Measurements from ENCODE around the gene PMPCA.
"Not testable (repeated sequence)": the region's sequence is repeated elsewhere in the genome, so short reads cannot be mapped to it uniquely, and the experiment has no call there.

Gene PMPCA

GRCh38 chr9:136421791-136422190 is 11.3 kb downstream of the PMPCA start:
- TF ChIP-seq CTCF (IDR thresholded peaks at IDR 0.05; ENCODE audit: insufficient read depth, low read length, missing control alignments): no peak
- DNase-seq (ENCODE audit: low read depth, low spot score): no peak
- ChIA-PET POLR2A (no interaction called here), CTCF (no interaction called here)
- H3K4me3 ChIP-seq (ENCODE audit: low read depth, low read length): no peak overlapping the region

- ChIA-PET POLR2A (interaction anchor here (0.6 kb wide), 2 partner anchors 15 to 303 kb away, joined by 3 read pairs; no protein-coding TSS in a partner anchor), CTCF (interaction anchor here (1.8 kb wide), 1 partner anchor 16 kb away, joined by 5 read pairs; no protein-coding TSS in a partner anchor)
- DNase-seq (ENCODE audit: low read depth, low spot score): no peak
- no peak overlapping the region for H3K4me3 ChIP-seq (ENCODE audit: low read depth, low read length)
- no peak for TF ChIP-seq CTCF (IDR thresholded peaks at IDR 0.05; ENCODE audit: insufficient read depth, low read length, missing control alignments)
Observed at GRCh38 chr9:136422876-136423275, 12.4 kb downstream of the PMPCA start.

GRCh38 chr9:136423432-136424146 is 13.1 kb downstream of the PMPCA start:
- no peak overlapping the region for H3K4me3 ChIP-seq (ENCODE audit: low read depth, low read length)
- no peak for TF ChIP-seq CTCF (IDR thresholded peaks at IDR 0.05; ENCODE audit: insufficient read depth, low read length, missing control alignments)
- CTCF ChIA-PET: interaction anchor here (1.2 to 2.5 kb wide), 4 partner anchors 11 to 17 kb away, joined by 4 to 10 read pairs (median 6); no protein-coding TSS in a partner anchor
- POLR2A ChIA-PET: interaction anchor here (0.6 kb wide), 1 partner anchor 302 kb away, joined by 3 read pairs; no protein-coding TSS in a partner anchor
- no peak for DNase-seq (ENCODE audit: low read depth, low spot score)

- POLR2A ChIA-PET: interaction anchor here (0.7 to 0.9 kb wide), 2 partner anchors 12 to 279 kb away, joined by 3 read pairs; no protein-coding TSS in a partner anchor
- no peak overlapping the region for H3K4me3 ChIP-seq (ENCODE audit: low read depth, low read length)
- no peak for DNase-seq (ENCODE audit: low read depth, low spot score)
- CTCF ChIA-PET: interaction anchor here (1.2 to 2.5 kb wide), 6 partner anchors 10 to 16 kb away, joined by 4 to 13 read pairs (median 8); partner anchors contain the start of genes ENTR1 and PMPCA
- TF ChIP-seq CTCF (IDR thresholded peaks at IDR 0.05; ENCODE audit: insufficient read depth, low read length, missing control alignments): no peak
Observed at GRCh38 chr9:136424750-136425362, 14.4 kb downstream of the PMPCA start.

GRCh38 chr9:136425367-136425766 is 14.9 kb downstream of the PMPCA start:
- CTCF ChIA-PET: interaction anchor here (0.8 to 2.5 kb wide), 7 partner anchors 8 to 25 kb away, joined by 5 to 13 read pairs (median 7); partner anchors contain the start of genes ENTR1, PMPCA and SNAPC4
- DNase-seq (ENCODE audit: low read depth, low spot score); H3K4me3 ChIP-seq (ENCODE audit: low read depth, low read length): not testable (repeated sequence)
- POLR2A ChIA-PET: interaction anchor here (0.7 kb wide), 1 partner anchor 280 kb away, joined by 3 read pairs; no protein-coding TSS in a partner anchor

GRCh38 chr9:136426787-136427186 is 16.3 kb downstream of the PMPCA start:
- no peak for TF ChIP-seq CTCF (IDR thresholded peaks at IDR 0.05; ENCODE audit: insufficient read depth, low read length, missing control alignments)
- POLR2A ChIA-PET: interaction anchor here (0.7 kb wide), 1 partner anchor 57 kb away, joined by 3 read pairs; no protein-coding TSS in a partner anchor
- no peak for DNase-seq (ENCODE audit: low read depth, low spot score)
- CTCF ChIA-PET: interaction anchor here (1.6 to 2.4 kb wide), 2 partner anchors 11 to 27 kb away, joined by 6 to 13 read pairs; partner anchors contain the start of gene SNAPC4
- no peak overlapping the region for H3K4me3 ChIP-seq (ENCODE audit: low read depth, low read length)

Data from AG04449 (cell line).